Mesothelial cell of epicardium (in vitro differentiated cells): ENCODE data around the gene CYP2C18. TPM values are rescaled to one million over a fixed set of nuclear protein-coding genes. Genes with fewer than 3 reads are reported as not detected.
"Not testable (repeated sequence)": the region's sequence is repeated elsewhere in the genome, so short reads cannot be mapped to it uniquely, and the experiment has no call there.

Experiments used
- DNase-seq, 2 experiments: peaks; one replicate each; pipeline ENCODE4 v3.0.0; 2021; ENCODE audit warnings: low spot score in 2 of 2; ENCODE audit not compliant: unreplicated experiment in 2 of 2
- H3K27ac Mint-ChIP-seq: 2 replicates; pipeline ENCODE4 v1.8.0; 2021; ENCODE audit warnings: mixed read lengths
- H3K27me3 Mint-ChIP-seq: 2 replicates; pipeline ENCODE4 v1.8.0; 2021; ENCODE audit warnings: low read depth, mixed read lengths
- H3K36me3 Mint-ChIP-seq: 2 replicates; pipeline ENCODE4 v1.8.0; 2021; ENCODE audit warnings: mixed read lengths
- H3K4me1 Mint-ChIP-seq: 2 replicates; pipeline ENCODE4 v1.8.0; 2021; ENCODE audit warnings: mixed read lengths
- H3K4me3 Mint-ChIP-seq: 2 replicates; pipeline ENCODE4 v1.8.0; 2021; ENCODE audit warnings: mild to moderate bottlenecking, moderate library complexity, mixed read lengths
- H3K9me3 Mint-ChIP-seq: 2 replicates; pipeline ENCODE4 v1.8.0; 2021; ENCODE audit warnings: mixed read lengths
- total RNA-seq: library from RNA; stranded (reverse); gene quantifications from 3 replicates; pipeline ENCODE4 v1.2.1, GENCODE V29; 2021
- TF ChIP-seq, protein P1 (sequence below): fragments of 200-600 bp; sonication (generic); IDR thresholded peaks from one replicate; pipeline ENCODE4 v1.5.0; 2021; ENCODE audit warnings: antibody characterized with exemption; ENCODE audit not compliant: unreplicated experiment

Gene CYP2C18
- total RNA-seq, 1 donor from 2014 or later, result not detected

DNA sequence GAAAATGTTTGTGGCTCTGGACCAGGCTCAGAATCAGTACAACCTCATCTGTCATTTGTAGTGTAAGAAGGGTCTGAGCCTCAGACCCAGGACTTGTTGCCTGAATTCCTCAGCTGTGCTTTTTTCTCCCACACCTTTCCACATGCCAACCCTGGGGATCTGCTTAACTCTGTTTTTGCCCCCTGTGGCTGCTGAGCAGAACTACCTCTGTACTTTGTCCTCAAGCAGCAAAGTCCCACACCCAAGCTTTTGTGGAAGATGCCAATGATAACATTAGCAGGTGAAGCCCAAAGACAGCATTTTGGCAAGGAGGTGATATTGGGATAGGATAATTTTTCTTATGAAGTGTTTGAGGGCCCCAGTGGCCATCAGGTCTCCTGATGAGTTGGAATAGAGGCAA, 5.8 kb upstream of the CYP2C18 start:
- no peaks in the 10 kb centered on the region for H3K27me3 Mint-ChIP-seq
- no peak overlapping the region for H3K4me3 Mint-ChIP-seq
- H3K27ac Mint-ChIP-seq, result no peak overlapping the region
- no peak for DNase-seq
- TF ChIP-seq, protein P1, sequence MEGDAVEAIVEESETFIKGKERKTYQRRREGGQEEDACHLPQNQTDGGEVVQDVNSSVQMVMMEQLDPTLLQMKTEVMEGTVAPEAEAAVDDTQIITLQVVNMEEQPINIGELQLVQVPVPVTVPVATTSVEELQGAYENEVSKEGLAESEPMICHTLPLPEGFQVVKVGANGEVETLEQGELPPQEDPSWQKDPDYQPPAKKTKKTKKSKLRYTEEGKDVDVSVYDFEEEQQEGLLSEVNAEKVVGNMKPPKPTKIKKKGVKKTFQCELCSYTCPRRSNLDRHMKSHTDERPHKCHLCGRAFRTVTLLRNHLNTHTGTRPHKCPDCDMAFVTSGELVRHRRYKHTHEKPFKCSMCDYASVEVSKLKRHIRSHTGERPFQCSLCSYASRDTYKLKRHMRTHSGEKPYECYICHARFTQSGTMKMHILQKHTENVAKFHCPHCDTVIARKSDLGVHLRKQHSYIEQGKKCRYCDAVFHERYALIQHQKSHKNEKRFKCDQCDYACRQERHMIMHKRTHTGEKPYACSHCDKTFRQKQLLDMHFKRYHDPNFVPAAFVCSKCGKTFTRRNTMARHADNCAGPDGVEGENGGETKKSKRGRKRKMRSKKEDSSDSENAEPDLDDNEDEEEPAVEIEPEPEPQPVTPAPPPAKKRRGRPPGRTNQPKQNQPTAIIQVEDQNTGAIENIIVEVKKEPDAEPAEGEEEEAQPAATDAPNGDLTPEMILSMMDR, result peak; percentile 29
- H3K4me1 Mint-ChIP-seq, result no peaks in the 10 kb centered on the region
- H3K36me3 Mint-ChIP-seq, result no peaks in the 10 kb centered on the region
- no peaks in the 10 kb centered on the region for H3K9me3 Mint-ChIP-seq

DNA sequence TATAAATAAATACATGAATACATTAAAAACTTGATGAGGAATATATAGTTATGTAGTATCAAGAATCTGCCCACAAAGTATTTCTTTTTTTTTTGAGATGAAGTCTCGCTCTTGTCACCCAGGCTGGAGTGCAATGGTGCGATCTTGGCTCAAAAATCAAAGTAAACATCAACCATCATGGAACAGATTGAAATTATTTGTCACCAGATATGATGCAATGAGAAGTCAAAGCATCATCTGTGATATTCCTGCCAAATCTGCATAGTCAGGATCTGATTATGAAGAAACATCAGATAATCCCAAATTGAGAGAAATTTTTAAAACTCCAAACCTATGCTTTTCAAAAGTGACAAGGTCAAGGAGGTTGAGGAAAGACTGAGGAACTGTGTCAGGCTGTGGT, 5.1 kb upstream of the CYP2C18 start:
- DNase-seq, result no peak
- H3K9me3 Mint-ChIP-seq, result no peaks in the 10 kb centered on the region
- no peaks in the 10 kb centered on the region for H3K4me1 Mint-ChIP-seq
- TF ChIP-seq, protein P1, result no peak
- H3K36me3 Mint-ChIP-seq, result no peaks in the 10 kb centered on the region
- no peak overlapping the region for H3K27ac Mint-ChIP-seq
- no peak overlapping the region for H3K4me3 Mint-ChIP-seq
- no peaks in the 10 kb centered on the region for H3K27me3 Mint-ChIP-seq

DNA sequence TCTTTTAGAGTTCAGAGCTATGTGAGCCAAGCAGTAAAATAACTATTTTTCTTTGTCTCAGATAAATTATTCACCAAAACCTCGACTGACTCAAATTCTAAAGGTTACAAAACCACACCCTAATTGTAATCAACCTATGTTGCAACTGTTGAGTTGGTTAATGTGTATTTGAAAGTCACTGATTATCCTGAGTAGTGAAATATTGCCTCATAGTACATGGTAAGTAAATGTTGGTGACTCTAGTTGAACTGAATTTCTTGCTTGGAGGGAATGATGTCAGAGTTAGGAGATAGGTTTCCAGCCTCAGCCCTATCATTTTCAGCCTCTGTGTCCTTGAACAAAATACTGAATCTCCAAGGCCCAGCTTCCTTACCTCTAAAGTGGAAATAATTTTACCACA, 3.0 kb upstream of the CYP2C18 start:
- Mint-ChIP-seq H3K27me3 (no peaks in the 10 kb centered on the region), H3K4me1 (no peaks in the 10 kb centered on the region), H3K4me3 (no peak overlapping the region), H3K27ac (no peak overlapping the region), H3K36me3 (no peaks in the 10 kb centered on the region), H3K9me3 (peaks cover 4% of the 10 kb centered on the region)
- TF ChIP-seq, protein P1, result no peak
- no peak for DNase-seq

DNA sequence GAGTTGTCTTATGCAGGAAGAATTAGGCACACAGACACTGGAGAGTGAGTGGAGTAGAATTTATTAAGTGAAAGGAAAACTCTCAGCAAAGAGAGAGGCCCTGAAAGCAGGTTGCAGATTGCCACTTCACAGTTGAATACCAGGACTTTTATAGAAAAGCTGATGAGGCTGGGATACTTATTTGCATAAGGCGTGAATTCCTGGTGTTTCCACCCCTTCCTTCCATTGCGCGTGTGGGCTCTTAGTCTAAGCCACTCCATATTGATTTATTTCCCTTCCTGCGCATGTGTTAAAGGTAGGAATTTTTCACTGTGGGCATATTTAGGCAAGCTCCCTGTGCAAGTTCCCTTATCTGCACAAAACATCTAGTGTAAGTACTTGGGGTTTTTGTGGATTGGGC, 893 bp upstream of the CYP2C18 start:
- not testable (repeated sequence) for H3K36me3 Mint-ChIP-seq, H3K9me3 Mint-ChIP-seq, H3K4me3 Mint-ChIP-seq, DNase-seq, H3K27me3 Mint-ChIP-seq, H3K4me1 Mint-ChIP-seq, H3K27ac Mint-ChIP-seq

DNA sequence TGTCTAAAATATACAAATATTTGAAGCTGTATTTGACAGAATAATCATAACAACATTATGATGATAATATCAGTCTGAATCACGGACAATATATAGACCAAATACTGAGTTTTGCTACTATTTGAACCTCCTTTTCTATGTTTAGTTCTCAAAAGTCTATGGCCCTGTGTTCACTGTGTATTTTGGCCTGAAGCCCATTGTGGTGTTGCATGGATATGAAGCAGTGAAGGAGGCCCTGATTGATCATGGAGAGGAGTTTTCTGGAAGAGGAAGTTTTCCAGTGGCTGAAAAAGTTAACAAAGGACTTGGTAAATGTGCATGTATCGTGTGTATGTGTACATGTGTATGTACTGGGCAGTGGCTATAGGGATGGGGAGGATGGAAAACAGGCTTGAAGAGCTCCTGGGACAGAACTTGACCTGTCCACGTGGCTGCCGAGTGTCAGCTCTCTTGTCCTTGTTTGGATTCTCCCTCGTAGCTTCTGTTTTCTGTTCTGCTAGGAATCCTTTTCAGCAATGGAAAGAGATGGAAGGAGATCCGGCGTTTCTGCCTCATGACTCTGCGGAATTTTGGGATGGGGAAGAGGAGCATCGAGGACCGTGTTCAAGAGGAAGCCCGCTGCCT, 4.2 kb downstream of the CYP2C18 start:
- no peak for DNase-seq
- Mint-ChIP-seq H3K4me3 (no peak overlapping the region), H3K27ac (no peak overlapping the region), H3K4me1 (peaks cover 2% of the 10 kb centered on the region), H3K9me3 (peaks cover 6% of the 10 kb centered on the region), H3K27me3 (no peaks in the 10 kb centered on the region), H3K36me3 (no peaks in the 10 kb centered on the region)
- TF ChIP-seq, protein P1, result no peak

DNA sequence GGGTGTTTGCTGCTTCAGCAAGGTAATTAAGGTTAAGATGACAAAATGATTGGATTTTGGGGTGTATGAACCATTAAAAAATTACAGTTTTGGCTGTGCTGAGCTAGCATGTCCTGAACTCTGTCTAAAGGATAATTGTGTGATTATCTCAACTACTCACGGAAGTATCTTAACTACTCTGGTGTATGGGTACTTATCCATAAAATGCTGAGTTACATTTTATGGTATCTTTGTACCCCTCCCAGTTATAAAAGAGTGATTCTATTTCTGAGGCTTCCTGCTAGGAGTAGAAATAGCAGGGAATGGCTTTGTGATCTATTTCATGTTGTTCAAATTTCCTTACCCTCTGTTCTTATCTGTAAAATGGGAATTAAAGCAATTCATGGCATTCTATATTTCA, 22.6 kb downstream of the CYP2C18 start:
- TF ChIP-seq, protein P1, result no peak
- no peaks in the 10 kb centered on the region for H3K36me3 Mint-ChIP-seq
- DNase-seq, result no peak
- no peaks in the 10 kb centered on the region for H3K27me3 Mint-ChIP-seq
- no peak overlapping the region for H3K4me3 Mint-ChIP-seq
- H3K4me1 Mint-ChIP-seq, result no peaks in the 10 kb centered on the region
- H3K27ac Mint-ChIP-seq, result no peak overlapping the region
- H3K9me3 Mint-ChIP-seq, result peaks cover 13% of the 10 kb centered on the region
